K562 (cell line): Measurements from ENCODE around the gene SLC16A1. TPM values are rescaled to one million over a fixed set of nuclear protein-coding genes. Genes with fewer than 3 reads are reported as not detected.

Experiments
- ATAC-seq: fragments of 200-7000 bp; cut with Tn5 transposase; 3 replicates; pipeline ENCODE4 v1.9.1; 2020; ENCODE audit warnings: moderate library complexity
- BruUV-seq: library from RNA; stranded (reverse); fragments of 400-500 nt; replicated peaks from 2 replicates; lab custom pipeline; 2021; lab: Mats Ljungman, UMichigan
- CTCF ChIA-PET: fragments of 300-600 bp; formaldehyde crosslinking; extraction: SDS; loops from one replicate; lab custom pipeline; 2021; ENCODE audit warnings: low intra/inter-chr PET ratio; lab: Yijun Ruan, JAX
- POLR2A ChIA-PET: fragments of 300-600, 350-650 bp; sonication (Branson Sonifier 250); formaldehyde crosslinking; extraction: SDS; loops from one replicate; lab custom pipeline; 2021; ENCODE audit warnings: antibody characterized with exemption, inconsistent platforms; lab: Yijun Ruan, JAX
- DNase-seq, 4 experiments: peaks; one replicate each; pipeline versions ENCODE4 v3.0.0 to v3.0.0-alpha.2; 2011 to 2018; ENCODE audit warnings: low spot score in 3 of 4, mixed read lengths in 3 of 4; ENCODE audit errors: extremely low read depth in 1 of 4
- FAIRE-seq: peaks from 2 replicates; lab custom pipeline; 2011; peaks lifted over from hg19 to GRCh38; lab: Jason Lieb, UNC
- H2AFZ ChIP-seq: 2 replicates; pipeline ENCODE4 v1.6.0; 2011; ENCODE audit warnings: low read depth, low read length, control low read depth, inconsistent platforms
- H3K27ac ChIP-seq: fragments of 200-600 bp; 3 replicates; pipeline ENCODE4 v1.8.0; 2011; ENCODE audit warnings: low read depth, mild to moderate bottlenecking, control low read depth, inconsistent platforms, low read length, moderate library complexity, mixed read lengths; ENCODE audit errors: extremely low read depth
- H3K27me3 ChIP-seq, 2 experiments: fragments of 300-600 bp in 1 of 2; 2 replicates in 1 of 2; 3 replicates in 1 of 2; pipeline versions ENCODE4 v1.6.0 to v1.8.0; 2011; ENCODE audit warnings: inconsistent platforms in 2 of 2, low read length in 2 of 2, mild to moderate bottlenecking in 1 of 2, mixed read lengths in 1 of 2, moderate library complexity in 1 of 2; ENCODE audit not compliant: control insufficient read depth in 2 of 2, insufficient read depth in 2 of 2
- H3K36me3 ChIP-seq: fragments of 300-600 bp; 3 replicates; pipeline ENCODE4 v1.8.0; 2011; ENCODE audit warnings: mild to moderate bottlenecking, low read length, inconsistent platforms; ENCODE audit not compliant: control insufficient read depth, insufficient read depth
- H3K4me1 ChIP-seq, 2 experiments: fragments of 200-600 bp in 1 of 2; replicated peaks in 1 of 2; 2 replicates in 1 of 2; 3 replicates in 1 of 2; pipeline versions ENCODE4 v1.5.1 to v1.8.0; 2011; ENCODE audit warnings: inconsistent platforms in 2 of 2, low read length in 2 of 2, mild to moderate bottlenecking in 1 of 2, mixed read lengths in 1 of 2, moderate library complexity in 1 of 2; ENCODE audit not compliant: control insufficient read depth in 2 of 2, insufficient read depth in 2 of 2
- H3K4me2 ChIP-seq: 2 replicates; pipeline ENCODE4 v1.6.1; 2011; ENCODE audit warnings: low read length, control low read depth, inconsistent platforms, mixed read lengths; ENCODE audit not compliant: insufficient read depth
- H3K4me3 ChIP-seq: fragments of 200-600 bp; sonication (generic), shearing (Covaris generic); 2 replicates; pipeline ENCODE4 v1.5.1; 2016; ENCODE audit warnings: control low read depth, inconsistent platforms
- H3K79me2 ChIP-seq: fragments of 200-600 bp; 3 replicates; pipeline ENCODE4 v1.8.0; 2011; ENCODE audit warnings: low read length, inconsistent platforms; ENCODE audit not compliant: control insufficient read depth, insufficient read depth
- H3K9ac ChIP-seq, 2 experiments: 2 replicates each; pipeline versions ENCODE4 v1.6.0 to v1.6.1; 2011; ENCODE audit warnings: low read depth in 2 of 2, low read length in 2 of 2, control low read depth in 1 of 2, inconsistent platforms in 1 of 2, mild to moderate bottlenecking in 1 of 2, mixed read lengths in 1 of 2; ENCODE audit not compliant: insufficient read depth in 1 of 2
- H3K9me1 ChIP-seq: one replicate; pipeline ENCODE4 v1.6.0; 2011; ENCODE audit warnings: inconsistent platforms, mild to moderate bottlenecking, low read length, moderate library complexity; ENCODE audit not compliant: control insufficient read depth, insufficient read depth
- H3K9me3 ChIP-seq: replicated peaks from 2 replicates; pipeline ENCODE4 v1.5.1; 2011; ENCODE audit warnings: low read depth, low read length, inconsistent platforms; ENCODE audit not compliant: control insufficient read depth, insufficient read depth
- H4K20me1 ChIP-seq: replicated peaks from 2 replicates; pipeline ENCODE4 v1.6.1; 2011; ENCODE audit warnings: low read length, inconsistent platforms, mixed read lengths; ENCODE audit not compliant: control insufficient read depth, insufficient read depth
- GTF2F1 ChIP-seq: IDR thresholded peaks from 2 replicates; pipeline ENCODE4 v1.6.1; 2011; ENCODE audit warnings: low read depth, low read length, improper control_type of control experiment
- POLR2AphosphoS2 ChIP-seq: IDR thresholded peaks from 2 replicates; pipeline ENCODE4 v1.6.1; 2012; ENCODE audit warnings: low read length, improper control_type of control experiment
- ZNF609 ChIP-seq: sonication (generic); formaldehyde crosslinking; IDR thresholded peaks from 2 replicates; pipeline ENCODE4 v1.8.1; 2023; ENCODE audit warnings: missing genetic modification reagents, mild to moderate bottlenecking, borderline replicate concordance
- WGBS: fragments of 100-300 bp; shearing (Covaris generic); methylation state at CpG from one replicate; pipeline ENCODE4 v1.1.6; 2016; ENCODE audit warnings: low coverage, mixed read lengths; ENCODE audit not compliant: insufficient coverage; ENCODE audit errors: missing lambda C conversion rate; 5-methylcytosine and 5-hydroxymethylcytosine counted together
- in situ Hi-C: fragments of 300-500 bp; cut with MboI; formaldehyde crosslinking; loops from 4 replicates; pipeline ENCODE4 v1.15.0; 2018; ENCODE audit warnings: inconsistent platforms, mixed read lengths
- intact Hi-C: fragments of 100-400 bp; cut with micrococcal nuclease; formaldehyde crosslinking; loops from 2 replicates; pipeline ENCODE4 v1.14.2; 2022
- polyA plus RNA-seq, 8 experiments: library from polyadenylated mRNA; depleted of rRNA in 4 of 8; stranded (reverse) in 5 of 8; unstranded in 3 of 8; fragments of >200 nt; fragmentation: Nextera tagmentation in 2 of 8; fragmentation: Illumina TruSeq in 1 of 8; extraction: Ambion mirVana in 2 of 8; extraction: Trizol in 1 of 8; gene quantifications; 2 replicates each; pipeline versions ENCODE4 v1.2.1 to v1.2.3, GENCODE V29; 2011 to 2014; ENCODE audit warnings: inconsistent platforms in 1 of 8, missing spikeins in 1 of 8
- total RNA-seq, 7 experiments: library from RNA; depleted of rRNA in 6 of 7; stranded (reverse); fragments of >200 nt in 6 of 7; fragmentation: Illumina TruSeq in 2 of 7; extraction: Trizol in 2 of 7; gene quantifications; 2 replicates each; pipeline versions ENCODE4 v1.2.1 to v1.2.3, GENCODE V29; 2011 to 2021; ENCODE audit warnings: low replicate concordance in 1 of 7

The SLC16A1 gene
- total and polyA plus RNA-seq, 9 of the 15 experiments (the other 6 are each of a cell fraction or from before 2014, with no cell fraction given): 73.1 to 244 (median 117) TPM

GRCh38 chr1:112911506-112912220 lies 44.3 kb downstream of the SLC16A1 start:
- Histone ChIP-seq H3K4me2 (no peak overlapping the region), H3K27ac (no peak overlapping the region), H3K27me3 (no peaks in the 10 kb centered on the region), H3K79me2 (peaks cover 9% of the 10 kb centered on the region; the same call in 2 of the 3 replicates), H3K4me1 (0 out of 5 replicates have a peak, but pooled peaks cover 0 to 2% of the 10 kb centered on the region in 2 experiments), H3K36me3 (peaks cover 76% of the 10 kb centered on the region), H3K4me3 (no peak overlapping the region), H4K20me1 (no peaks in the 10 kb centered on the region), H3K9me3 (no peaks in the 10 kb centered on the region), H2AFZ (no peak overlapping the region), H3K9ac (no peak overlapping the region), H3K9me1 (no peaks in the 10 kb centered on the region)
- in situ Hi-C loops: no loop called here
- intact Hi-C loops: no loop called here
- DNase-seq (no peak), ATAC-seq (no peak), FAIRE-seq (no peak)
- BruUV-seq: no TSS peak
- POLR2A ChIA-PET: interaction anchor here (1.0 kb wide), 1 partner anchor 8 kb away, joined by 6 read pairs; no protein-coding TSS in a partner anchor
- CTCF ChIA-PET: no interaction called here
- 90% methylated on average over 5 of the region's 5 CpGs for WGBS
- TF ChIP-seq POLR2AphosphoS2 (0 out of 2 replicates have a peak, but pooled peaks have one; percentile 21), GTF2F1 (no peak), ZNF609 (CRISPR knock-in tag) (no peak)
